Endodermal cell (in vitro differentiated cells): Measurements from ENCODE around the gene RXFP1. TPM values are rescaled to one million over a fixed set of nuclear protein-coding genes. Genes with fewer than 3 reads are reported as not detected.

ENCODE experiments used
- DNase-seq: peaks from one replicate; pipeline ENCODE4 v3.0.0-alpha.2; 2017
- H3K27ac ChIP-seq: 2 replicates; pipeline ENCODE4 v1.5.1; 2013; ENCODE audit warnings: mild to moderate bottlenecking, low read depth, low read length, moderate library complexity
- H3K27me3 ChIP-seq: 2 replicates; pipeline ENCODE4 v1.6.1; 2013; ENCODE audit warnings: mild to moderate bottlenecking, low read length, moderate library complexity; ENCODE audit not compliant: insufficient read depth, control insufficient read depth, poor library complexity, severe bottlenecking
- H3K36me3 ChIP-seq: 2 replicates; pipeline ENCODE4 v1.7.0; 2013; ENCODE audit warnings: mild to moderate bottlenecking, low read length, moderate library complexity; ENCODE audit not compliant: control insufficient read depth, insufficient read depth
- H3K4me1 ChIP-seq: one replicate; pipeline ENCODE4 v1.7.0; 2013; ENCODE audit warnings: low read length; ENCODE audit not compliant: control insufficient read depth, insufficient read depth
- H3K4me3 ChIP-seq: 2 replicates; pipeline ENCODE4 v1.5.1; 2013; ENCODE audit warnings: mild to moderate bottlenecking, low read length, moderate library complexity
- H3K9ac ChIP-seq: 2 replicates; pipeline ENCODE4 v1.6.1; 2013; ENCODE audit warnings: mild to moderate bottlenecking, low read length, moderate library complexity; ENCODE audit not compliant: poor library complexity, severe bottlenecking; ENCODE audit errors: extremely low read depth
- H3K9me3 ChIP-seq: 2 replicates; pipeline ENCODE4 v1.6.1; 2013; ENCODE audit warnings: mild to moderate bottlenecking, low read length, moderate library complexity; ENCODE audit not compliant: control insufficient read depth
- H3K27ac Mint-ChIP-seq: 2 replicates; pipeline ENCODE4 v1.8.0; 2020; ENCODE audit warnings: mixed read lengths
- H3K27me3 Mint-ChIP-seq: 2 replicates; pipeline ENCODE4 v1.8.0; 2021; ENCODE audit warnings: mild to moderate bottlenecking, mixed read lengths; ENCODE audit not compliant: insufficient read depth
- H3K36me3 Mint-ChIP-seq: 2 replicates; pipeline ENCODE4 v1.8.0; 2020; ENCODE audit warnings: low read depth, mixed read lengths
- H3K4me1 Mint-ChIP-seq: 2 replicates; pipeline ENCODE4 v1.8.0; 2020; ENCODE audit warnings: mixed read lengths
- H3K4me3 Mint-ChIP-seq: 2 replicates; pipeline ENCODE4 v1.8.0; 2020; ENCODE audit warnings: mild to moderate bottlenecking, moderate library complexity, mixed read lengths
- H3K9me3 Mint-ChIP-seq: 2 replicates; pipeline ENCODE4 v1.8.0; 2020; ENCODE audit warnings: mild to moderate bottlenecking, mixed read lengths
- WGBS, 2 experiments: methylation state at CpG; one replicate each; pipeline versions ENCODE4 v1.1.5 to v1.1.7; 2013; ENCODE audit warnings: missing lambda C conversion rate in 2 of 2, mixed read lengths in 1 of 2; ENCODE audit not compliant: insufficient coverage in 1 of 2, insufficient read length in 1 of 2; 5-methylcytosine and 5-hydroxymethylcytosine counted together
- total RNA-seq, 2 donors: library from RNA; stranded (reverse); fragmentation: NEBNext Ultra II Directional in 1 of 2; extraction: Animal tissue kit (Norgen Biotek cat#: 25700) in 1 of 2; gene quantifications; 2 replicates in 1 of 2; 3 replicates in 1 of 2; pipeline ENCODE4 v1.2.1, GENCODE V29; 2021
- TF ChIP-seq, protein P1 (sequence below): fragments of 200-600 bp; sonication (generic); conservative IDR thresholded peaks from 2 replicates; pipeline ENCODE4 v1.5.0; 2021; ENCODE audit warnings: antibody characterized with exemption, mild to moderate bottlenecking

Gene RXFP1
- total RNA-seq, 2 donors from 2014 or later = not detected

DNA sequence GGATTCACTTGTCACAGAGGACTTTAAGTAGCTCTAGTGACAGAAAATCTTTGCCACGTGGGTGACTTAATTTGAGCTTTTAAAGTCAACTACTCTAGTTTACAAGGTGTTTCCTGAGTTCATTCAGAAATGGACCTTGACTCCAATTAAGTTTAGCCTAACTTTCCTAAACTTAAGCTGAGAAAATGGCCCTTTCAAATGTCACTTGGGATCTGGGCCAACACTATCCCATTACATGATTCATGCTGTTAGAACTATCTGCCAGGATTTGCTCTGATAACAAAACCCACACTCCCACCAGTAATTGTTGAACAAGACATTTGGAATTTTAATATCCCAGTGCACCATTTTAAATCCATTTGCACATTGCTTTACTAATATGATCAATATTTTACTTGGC is 109.2 kb downstream of the RXFP1 start:
- H3K9me3 ChIP-seq = no peaks in the 10 kb centered on the region
- Mint-ChIP-seq H3K27me3 (no peaks in the 10 kb centered on the region), H3K27ac (no peak overlapping the region), H3K4me1 (no peaks in the 10 kb centered on the region), H3K4me3 (no peak overlapping the region), H3K36me3 (no peaks in the 10 kb centered on the region), H3K9me3 (no peaks in the 10 kb centered on the region)
- no peaks in the 10 kb centered on the region for H3K36me3 ChIP-seq
- no peak overlapping the region for H3K4me3 ChIP-seq
- H3K9ac ChIP-seq = no peak overlapping the region
- no peaks in the 10 kb centered on the region for H3K27me3 ChIP-seq
- TF ChIP-seq, protein P1, sequence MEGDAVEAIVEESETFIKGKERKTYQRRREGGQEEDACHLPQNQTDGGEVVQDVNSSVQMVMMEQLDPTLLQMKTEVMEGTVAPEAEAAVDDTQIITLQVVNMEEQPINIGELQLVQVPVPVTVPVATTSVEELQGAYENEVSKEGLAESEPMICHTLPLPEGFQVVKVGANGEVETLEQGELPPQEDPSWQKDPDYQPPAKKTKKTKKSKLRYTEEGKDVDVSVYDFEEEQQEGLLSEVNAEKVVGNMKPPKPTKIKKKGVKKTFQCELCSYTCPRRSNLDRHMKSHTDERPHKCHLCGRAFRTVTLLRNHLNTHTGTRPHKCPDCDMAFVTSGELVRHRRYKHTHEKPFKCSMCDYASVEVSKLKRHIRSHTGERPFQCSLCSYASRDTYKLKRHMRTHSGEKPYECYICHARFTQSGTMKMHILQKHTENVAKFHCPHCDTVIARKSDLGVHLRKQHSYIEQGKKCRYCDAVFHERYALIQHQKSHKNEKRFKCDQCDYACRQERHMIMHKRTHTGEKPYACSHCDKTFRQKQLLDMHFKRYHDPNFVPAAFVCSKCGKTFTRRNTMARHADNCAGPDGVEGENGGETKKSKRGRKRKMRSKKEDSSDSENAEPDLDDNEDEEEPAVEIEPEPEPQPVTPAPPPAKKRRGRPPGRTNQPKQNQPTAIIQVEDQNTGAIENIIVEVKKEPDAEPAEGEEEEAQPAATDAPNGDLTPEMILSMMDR = no peak
- DNase-seq = no peak
- 72 to 73% methylated on average over 1 of the region's 1 CpG for WGBS, 2 experiments
- H3K4me1 ChIP-seq = no peaks in the 10 kb centered on the region
- H3K27ac ChIP-seq = no peak overlapping the region

- H3K27me3 Mint-ChIP-seq = no peaks in the 10 kb centered on the region
- no peak overlapping the region for H3K4me3 Mint-ChIP-seq
- Histone ChIP-seq H3K9ac (no peak overlapping the region), H3K4me3 (no peak overlapping the region), H3K4me1 (no peaks in the 10 kb centered on the region), H3K27me3 (no peaks in the 10 kb centered on the region), H3K36me3 (no peaks in the 10 kb centered on the region), H3K9me3 (no peaks in the 10 kb centered on the region), H3K27ac (no peak overlapping the region)
- 79 to 100% methylated on average over 1 of the region's 1 CpG for WGBS, 2 experiments
- H3K4me1 Mint-ChIP-seq = no peaks in the 10 kb centered on the region
- H3K9me3 Mint-ChIP-seq = no peaks in the 10 kb centered on the region
- TF ChIP-seq, protein P1 = no peak
- no peaks in the 10 kb centered on the region for H3K36me3 Mint-ChIP-seq
- no peak for DNase-seq
- no peak overlapping the region for H3K27ac Mint-ChIP-seq
Measured at GRCh38 chr4:158636619-158637018, 114.9 kb downstream of the RXFP1 start.

DNA sequence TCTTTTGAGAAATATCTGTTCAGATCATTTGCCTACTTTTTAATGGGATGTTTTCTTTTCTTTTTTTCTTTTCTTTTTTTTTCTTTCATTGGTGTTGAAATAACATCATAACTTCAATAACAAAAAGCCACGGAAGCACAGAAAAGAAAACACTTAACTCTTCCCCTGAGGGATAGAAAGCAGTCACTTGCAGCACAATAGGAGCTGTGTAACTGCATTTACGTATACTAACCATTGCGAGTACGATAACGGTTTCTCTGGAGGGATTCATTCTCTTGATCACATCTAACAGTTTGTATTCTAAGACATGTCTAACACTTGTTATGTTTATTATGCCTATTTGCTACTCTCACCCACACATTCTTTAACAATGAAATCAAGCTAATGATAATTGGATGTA is 122.7 kb downstream of the RXFP1 start:
- no peaks in the 10 kb centered on the region for H3K36me3 Mint-ChIP-seq
- Histone ChIP-seq H3K9me3 (no peaks in the 10 kb centered on the region), H3K36me3 (no peaks in the 10 kb centered on the region), H3K4me3 (no peak overlapping the region), H3K4me1 (no peaks in the 10 kb centered on the region), H3K9ac (no peak overlapping the region), H3K27ac (no peak overlapping the region), H3K27me3 (no peaks in the 10 kb centered on the region)
- TF ChIP-seq, protein P1 = no peak
- no peak overlapping the region for H3K4me3 Mint-ChIP-seq
- H3K9me3 Mint-ChIP-seq = peaks cover 2% of the 10 kb centered on the region
- DNase-seq = no peak
- H3K27ac Mint-ChIP-seq = no peak overlapping the region
- 90 to 100% methylated on average over 3 to 5 of the region's 5 CpGs for WGBS, 2 experiments
- H3K27me3 Mint-ChIP-seq = no peaks in the 10 kb centered on the region
- H3K4me1 Mint-ChIP-seq = no peaks in the 10 kb centered on the region
